Sigmoid colon (tissue), 7 donors: ENCODE results near the gene GOSR1. TPM values are rescaled to one million over a fixed set of nuclear protein-coding genes. Genes with fewer than 3 reads are reported as not detected.
"Not testable (repeated sequence)": the region's sequence is repeated elsewhere in the genome, so short reads cannot be mapped to it uniquely, and the experiment has no call there.

ENCODE experiments used
- DNase-seq: peaks from one replicate; pipeline ENCODE4 v3.0.0-alpha.2; 2019
- H3K27ac ChIP-seq, 4 donors: fragments of 200-600 bp; sonication (generic); one replicate each; pipeline ENCODE4 v1.5.1; 2016 to 2019; ENCODE audit warnings: mild to moderate bottlenecking in 1 of 4
- H3K27me3 ChIP-seq, 3 donors: fragments of 200-600 bp; sonication (generic); one replicate each; pipeline ENCODE4 v1.5.1; 2019; ENCODE audit warnings: mild to moderate bottlenecking in 1 of 3
- H3K36me3 ChIP-seq, 4 donors: fragments of 200-600 bp; sonication (generic); one replicate each; pipeline ENCODE4 v1.5.1; 2016 to 2019
- H3K4me1 ChIP-seq, 4 donors: fragments of 200-600 bp; sonication (generic); one replicate each; pipeline ENCODE4 v1.5.1; 2017 to 2019
- H3K4me3 ChIP-seq, 4 donors: fragments of 200-600 bp; sonication (generic); one replicate each; pipeline ENCODE4 v1.5.1; 2017 to 2019; ENCODE audit warnings: mild to moderate bottlenecking in 2 of 4, moderate library complexity in 1 of 4
- H3K9me3 ChIP-seq, 4 donors: fragments of 200-600 bp in 3 of 4; sonication (generic) in 3 of 4; one replicate each; pipeline versions ENCODE4 v1.5.1 to v1.6.1; 2013 to 2019
- CTCF ChIP-seq, 4 experiments: fragments of 450-650 bp in 3 of 4; fragments of 200-600 bp in 1 of 4; IDR thresholded peaks; one replicate each; pipeline ENCODE4 v1.5.1; 2016 to 2019; ENCODE audit warnings: antibody characterized with exemption in 4 of 4, mild to moderate bottlenecking in 3 of 4, moderate library complexity in 2 of 4
- EP300 ChIP-seq, 4 donors: sonication (generic); formaldehyde crosslinking; IDR thresholded peaks; one replicate each; pipeline ENCODE4 v1.6.1; 2017; ENCODE audit warnings: antibody characterized with exemption in 4 of 4
- POLR2A ChIP-seq, 2 donors: fragments of 450-650 bp; IDR thresholded peaks; one replicate each; pipeline ENCODE4 v1.6.1; 2016; ENCODE audit warnings: antibody characterized with exemption in 2 of 2, mild to moderate bottlenecking in 2 of 2, moderate library complexity in 2 of 2
- POLR2AphosphoS5 ChIP-seq, 4 donors: sonication (generic); formaldehyde crosslinking; IDR thresholded peaks; one replicate each; pipeline ENCODE4 v1.6.1; 2017; ENCODE audit warnings: antibody characterized with exemption in 4 of 4
- WGBS, 2 donors: extraction: QIAGEN DNeasy Blood & Tissue Kit; methylation state at CpG; one replicate each; pipeline ENCODE4 v1.1.7; 2013; 5-methylcytosine and 5-hydroxymethylcytosine counted together
- intact Hi-C: fragments of 100-400 bp; cut with DNase I; formaldehyde crosslinking; loops from one replicate; pipeline ENCODE4 v1.15.1; 2023
- polyA plus RNA-seq, 3 donors: library from polyadenylated mRNA; stranded (reverse); fragments of 200-250 nt; gene quantifications; one replicate each; pipeline ENCODE4 v1.2.3, GENCODE V29; 2013
- total RNA-seq, 4 donors: library from RNA; depleted of rRNA; stranded (reverse); fragments of >200 nt; gene quantifications; one replicate each; pipeline ENCODE4 v1.1.0, GENCODE V29; 2016
- donor health status: healthy with polysubstance abuse.
- donor health status: Bipolar disorder and iron deficiency.
- donor health status: healthy.

The GOSR1 gene
- total and polyA plus RNA-seq, 7 donors = 11.4 to 51.3 (median 28.2) TPM

- TF ChIP-seq POLR2AphosphoS5 (IDR thresholded peaks at IDR 0.05) (no peak), EP300 (IDR thresholded peaks at IDR 0.05) (no peak), CTCF (IDR thresholded peaks at IDR 0.05) (no peak)
- no peaks in the 10 kb centered on the region for H3K4me1 ChIP-seq
- H3K4me3 ChIP-seq = no peak overlapping the region
- no peaks in the 10 kb centered on the region for H3K27me3 ChIP-seq
- intact Hi-C loops = no loop called here
- no peaks in the 10 kb centered on the region for H3K9me3 ChIP-seq
- WGBS, 2 donors = 82 to 96% methylated on average over 2 of the region's 2 CpGs
- no peak for DNase-seq
- H3K27ac ChIP-seq = no peak overlapping the region
- no peaks in the 10 kb centered on the region for H3K36me3 ChIP-seq
Measured at GRCh38 chr17:30545024-30545423, 67.8 kb downstream of the GOSR1 start.

GRCh38 chr17:30547778-30548573 lies 70.8 kb downstream of the GOSR1 start:
- Histone ChIP-seq H3K36me3 (no peaks in the 10 kb centered on the region), H3K4me3 (no peak overlapping the region), H3K4me1 (no peaks in the 10 kb centered on the region), H3K27ac (no peak overlapping the region), H3K27me3 (no peaks in the 10 kb centered on the region), H3K9me3 (no peaks in the 10 kb centered on the region)
- intact Hi-C loops = no loop called here
- DNase-seq = no peak
- 94 to 95% methylated on average over 15 of the region's 15 CpGs for WGBS, 2 donors
- TF ChIP-seq EP300 (IDR thresholded peaks at IDR 0.05) = no peak
- no peak for TF ChIP-seq CTCF (IDR thresholded peaks at IDR 0.05)
- no peak for TF ChIP-seq POLR2A (IDR thresholded peaks at IDR 0.05)
- TF ChIP-seq POLR2AphosphoS5 (IDR thresholded peaks at IDR 0.05) = no peak

- H3K27me3 ChIP-seq, H3K36me3 ChIP-seq, H3K4me3 ChIP-seq, H3K9me3 ChIP-seq, H3K27ac ChIP-seq, intact Hi-C loops, H3K4me1 ChIP-seq, DNase-seq: not testable (repeated sequence)
- WGBS, 2 donors = 96% methylated on average over 4 of the region's 4 CpGs
Measured at GRCh38 chr17:30549181-30549580, 72.0 kb downstream of the GOSR1 start.

DNA sequence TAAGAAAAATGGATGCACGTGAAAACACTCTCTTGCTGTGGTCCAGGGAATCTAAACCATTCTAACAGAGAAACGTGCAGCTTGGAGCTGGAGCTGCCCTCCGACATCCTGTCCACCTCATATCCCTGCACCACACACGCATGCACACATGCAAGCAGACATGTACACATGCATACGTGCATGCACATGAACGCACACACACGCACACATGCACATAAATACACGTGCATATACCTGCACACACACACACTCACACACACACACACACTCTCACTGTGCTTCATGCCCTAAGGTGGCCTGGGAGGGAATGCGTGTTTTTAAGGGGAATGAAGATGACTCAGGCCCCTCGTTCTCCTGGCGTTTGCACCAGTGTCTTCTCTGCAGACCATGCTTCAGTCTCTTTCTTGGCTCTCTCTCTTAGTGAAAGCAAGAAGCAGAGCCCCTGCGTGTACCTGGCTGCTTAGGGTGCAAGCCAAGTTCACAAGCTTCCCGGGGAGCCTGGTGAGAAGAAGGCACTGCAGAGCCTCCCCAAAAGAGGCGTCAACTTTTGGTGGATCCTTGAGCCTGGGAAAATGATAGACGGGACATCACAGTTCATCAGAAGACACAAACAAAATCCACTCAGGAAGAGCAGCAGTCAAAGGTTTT lies 72.8 kb downstream of the GOSR1 start:
- no peak for TF ChIP-seq POLR2A (IDR thresholded peaks at IDR 0.05)
- no peak for TF ChIP-seq EP300 (IDR thresholded peaks at IDR 0.05)
- TF ChIP-seq CTCF (IDR thresholded peaks at IDR 0.05) = no peak
- TF ChIP-seq POLR2AphosphoS5 (IDR thresholded peaks at IDR 0.05) = no peak
- Histone ChIP-seq H3K27ac (no peak overlapping the region), H3K36me3 (no peaks in the 10 kb centered on the region), H3K4me1 (no peaks in the 10 kb centered on the region), H3K4me3 (no peak overlapping the region), H3K27me3 (no peaks in the 10 kb centered on the region), H3K9me3 (no peaks in the 10 kb centered on the region)
- intact Hi-C loops = no loop called here
- WGBS, 2 donors = 90 to 91% methylated on average over 15 of the region's 15 CpGs
- DNase-seq = no peak

DNA sequence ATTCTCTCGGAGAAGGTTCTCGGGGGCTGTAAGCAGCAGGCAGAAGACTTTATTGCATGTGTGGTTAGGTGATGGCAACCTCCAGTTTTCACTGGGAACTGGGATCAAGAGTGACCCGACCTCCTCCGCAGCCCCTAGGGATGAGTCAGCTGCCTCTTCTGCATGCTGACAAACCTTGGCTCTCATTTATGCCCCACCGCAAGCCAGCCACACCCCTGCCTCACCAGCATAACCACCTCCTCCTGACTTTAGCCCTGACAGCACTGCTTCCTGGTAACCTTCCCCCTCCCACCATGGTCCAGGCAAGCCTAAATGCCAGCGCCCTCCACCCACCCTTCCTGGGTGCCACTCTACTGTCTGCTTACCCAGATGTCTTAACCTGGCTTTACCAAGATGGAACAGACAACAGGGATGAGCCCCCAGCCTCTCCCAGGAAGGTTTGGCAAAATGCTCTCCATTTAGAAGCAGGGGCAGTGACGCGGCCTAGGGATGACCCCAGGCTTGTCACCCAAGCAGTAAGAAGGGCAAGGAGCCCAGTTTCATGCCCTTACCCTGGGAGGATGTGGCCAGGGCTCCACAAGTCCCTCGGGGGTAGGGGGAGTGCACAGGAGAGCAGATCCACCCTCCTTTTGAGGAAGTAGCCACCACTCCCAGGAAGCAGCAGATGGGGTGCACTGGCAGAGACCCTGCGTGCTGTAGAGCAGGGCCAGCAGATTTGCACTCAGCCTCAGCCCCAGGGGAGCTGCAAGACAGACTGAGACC lies 73.5 kb downstream of the GOSR1 start:
- no peaks in the 10 kb centered on the region for H3K9me3 ChIP-seq
- intact Hi-C loops = no loop called here
- no peaks in the 10 kb centered on the region for H3K36me3 ChIP-seq
- no peaks in the 10 kb centered on the region for H3K27me3 ChIP-seq
- TF ChIP-seq EP300 (IDR thresholded peaks at IDR 0.05) (no peak), CTCF (IDR thresholded peaks at IDR 0.05) (no peak), POLR2AphosphoS5 (IDR thresholded peaks at IDR 0.05) (no peak), POLR2A (IDR thresholded peaks at IDR 0.05) (no peak)
- H3K4me1 ChIP-seq = no peaks in the 10 kb centered on the region
- no peak overlapping the region for H3K4me3 ChIP-seq
- WGBS, 2 donors = 53 to 64% methylated on average over 10 of the region's 10 CpGs
- no peak for DNase-seq
- no peak overlapping the region for H3K27ac ChIP-seq

DNA sequence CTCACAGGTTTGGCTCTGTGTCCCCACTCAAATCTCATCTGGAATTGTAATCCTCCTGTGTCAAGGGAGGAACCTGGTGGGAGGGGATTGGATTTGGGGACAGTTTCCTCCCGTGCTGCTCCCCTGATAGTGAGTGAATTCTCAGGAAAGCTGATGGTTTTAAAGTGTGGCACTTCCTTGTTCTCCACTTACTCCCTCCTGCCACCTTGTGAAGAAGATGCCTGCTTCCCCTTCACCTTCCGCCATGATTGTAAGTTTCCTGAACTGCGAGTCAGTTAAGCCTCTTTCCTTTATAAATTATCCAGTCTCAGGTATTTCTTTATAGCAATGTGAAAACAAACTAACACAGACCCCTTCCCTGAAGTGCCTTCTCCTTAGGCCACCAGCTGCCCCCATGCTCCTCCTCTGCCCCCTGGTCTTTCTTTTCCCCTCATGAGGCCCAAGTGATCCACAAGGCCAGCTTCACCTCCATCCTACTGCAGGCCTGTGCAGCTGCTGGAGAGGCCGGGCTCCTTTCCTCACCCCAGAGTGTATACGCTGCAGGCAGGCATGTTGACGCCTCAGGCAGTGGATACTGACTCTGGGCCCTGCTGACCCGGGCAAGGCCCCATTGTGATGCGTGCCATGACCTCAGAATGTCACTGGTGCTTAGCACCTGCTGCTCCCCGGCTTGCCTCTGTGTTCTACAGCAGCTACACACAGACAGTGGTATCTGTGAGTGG lies 74.2 kb downstream of the GOSR1 start:
- H3K9me3 ChIP-seq, intact Hi-C loops, H3K4me3 ChIP-seq, H3K36me3 ChIP-seq, H3K27me3 ChIP-seq, H3K4me1 ChIP-seq, H3K27ac ChIP-seq, DNase-seq: not testable (repeated sequence)
- 88 to 89% methylated on average over 9 of the region's 9 CpGs for WGBS, 2 donors
